ENCODE results near the gene CX3CR1.

DNA sequence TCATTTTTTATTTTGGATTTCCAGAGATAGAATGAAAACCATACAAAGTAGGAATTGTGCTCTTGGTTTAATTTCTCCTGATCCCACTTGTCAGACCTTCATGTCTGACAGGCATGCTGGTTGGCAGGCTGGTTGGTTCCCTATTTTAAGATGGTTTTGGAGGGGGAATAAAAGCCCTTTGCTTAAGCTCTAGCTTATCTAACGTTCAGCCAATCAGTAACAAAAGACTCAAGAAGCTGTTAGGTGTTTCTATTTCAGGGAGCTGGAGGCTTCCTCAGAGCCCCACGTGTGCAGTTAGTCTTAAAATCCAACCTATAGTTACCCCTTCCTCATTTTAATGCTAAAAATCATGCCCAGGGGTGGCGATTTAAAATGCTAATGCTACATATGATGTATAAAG, 47.0 kb downstream of the CX3CR1 start:
- TF ChIP-seq, protein P1, sequence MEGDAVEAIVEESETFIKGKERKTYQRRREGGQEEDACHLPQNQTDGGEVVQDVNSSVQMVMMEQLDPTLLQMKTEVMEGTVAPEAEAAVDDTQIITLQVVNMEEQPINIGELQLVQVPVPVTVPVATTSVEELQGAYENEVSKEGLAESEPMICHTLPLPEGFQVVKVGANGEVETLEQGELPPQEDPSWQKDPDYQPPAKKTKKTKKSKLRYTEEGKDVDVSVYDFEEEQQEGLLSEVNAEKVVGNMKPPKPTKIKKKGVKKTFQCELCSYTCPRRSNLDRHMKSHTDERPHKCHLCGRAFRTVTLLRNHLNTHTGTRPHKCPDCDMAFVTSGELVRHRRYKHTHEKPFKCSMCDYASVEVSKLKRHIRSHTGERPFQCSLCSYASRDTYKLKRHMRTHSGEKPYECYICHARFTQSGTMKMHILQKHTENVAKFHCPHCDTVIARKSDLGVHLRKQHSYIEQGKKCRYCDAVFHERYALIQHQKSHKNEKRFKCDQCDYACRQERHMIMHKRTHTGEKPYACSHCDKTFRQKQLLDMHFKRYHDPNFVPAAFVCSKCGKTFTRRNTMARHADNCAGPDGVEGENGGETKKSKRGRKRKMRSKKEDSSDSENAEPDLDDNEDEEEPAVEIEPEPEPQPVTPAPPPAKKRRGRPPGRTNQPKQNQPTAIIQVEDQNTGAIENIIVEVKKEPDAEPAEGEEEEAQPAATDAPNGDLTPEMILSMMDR (IDR thresholded peaks at IDR 0.05; ENCODE audit: insufficient read depth, low read depth, low read length): no peak
- TF ChIP-seq EZH2 (IDR thresholded peaks at IDR 0.05; ENCODE audit: insufficient read depth, low read length): no peak

Data from astrocyte (in vitro differentiated cells and primary cell).